NCI-H69 (cell line): ENCODE data around the gene WDR55.
"Not testable (repeated sequence)": the region's sequence is repeated elsewhere in the genome, so short reads cannot be mapped to it uniquely, and the experiment has no call there.

Source experiments
- DNase-seq: peaks from one replicate; lab custom pipeline; 2025; lab: John Stamatoyannopoulos, UW

WDR55 gene, protein sequence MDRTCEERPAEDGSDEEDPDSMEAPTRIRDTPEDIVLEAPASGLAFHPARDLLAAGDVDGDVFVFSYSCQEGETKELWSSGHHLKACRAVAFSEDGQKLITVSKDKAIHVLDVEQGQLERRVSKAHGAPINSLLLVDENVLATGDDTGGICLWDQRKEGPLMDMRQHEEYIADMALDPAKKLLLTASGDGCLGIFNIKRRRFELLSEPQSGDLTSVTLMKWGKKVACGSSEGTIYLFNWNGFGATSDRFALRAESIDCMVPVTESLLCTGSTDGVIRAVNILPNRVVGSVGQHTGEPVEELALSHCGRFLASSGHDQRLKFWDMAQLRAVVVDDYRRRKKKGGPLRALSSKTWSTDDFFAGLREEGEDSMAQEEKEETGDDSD

DNA sequence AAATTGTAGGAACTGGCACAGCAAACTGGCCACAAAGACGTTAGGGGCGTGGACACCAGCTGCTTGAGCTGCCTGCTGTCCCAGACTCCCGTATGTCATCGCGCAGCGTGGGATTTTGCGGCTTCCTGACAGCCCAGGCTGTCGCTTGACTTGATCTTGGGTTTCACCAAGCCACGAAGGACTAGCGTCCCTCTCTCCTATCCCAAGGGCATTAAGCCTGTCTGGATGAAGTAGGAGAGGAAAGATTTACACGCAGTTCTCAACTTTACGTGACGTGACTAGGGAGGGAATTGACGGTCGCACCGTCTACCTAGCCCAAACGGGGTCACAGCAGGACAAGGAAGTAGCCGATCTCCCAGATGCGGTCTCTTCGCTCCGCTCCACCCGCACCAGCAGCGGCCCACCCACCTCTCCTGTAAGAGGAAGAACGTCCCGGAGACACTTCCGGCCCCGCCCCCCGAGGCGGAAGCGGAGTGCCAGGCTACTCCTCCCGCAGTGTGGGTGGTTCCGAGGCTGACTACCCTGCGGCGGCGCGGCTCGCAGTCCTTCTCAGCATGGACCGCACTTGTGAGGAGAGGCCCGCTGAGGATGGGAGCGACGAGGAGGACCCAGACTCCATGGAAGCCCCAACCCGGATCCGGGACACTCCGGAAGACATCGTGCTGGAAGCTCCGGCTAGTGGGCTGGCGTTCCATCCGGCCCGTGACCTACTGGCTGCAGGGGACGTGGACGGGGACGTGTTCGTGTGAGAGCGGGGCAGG is at the start of gene WDR55:
TSS of gene WDR55 (plus strand) at position 546 of the 761 bp plus-strand sequence. CDS start at position 555, 9 bp downstream.
- peak; percentile 98 for DNase-seq

DNA sequence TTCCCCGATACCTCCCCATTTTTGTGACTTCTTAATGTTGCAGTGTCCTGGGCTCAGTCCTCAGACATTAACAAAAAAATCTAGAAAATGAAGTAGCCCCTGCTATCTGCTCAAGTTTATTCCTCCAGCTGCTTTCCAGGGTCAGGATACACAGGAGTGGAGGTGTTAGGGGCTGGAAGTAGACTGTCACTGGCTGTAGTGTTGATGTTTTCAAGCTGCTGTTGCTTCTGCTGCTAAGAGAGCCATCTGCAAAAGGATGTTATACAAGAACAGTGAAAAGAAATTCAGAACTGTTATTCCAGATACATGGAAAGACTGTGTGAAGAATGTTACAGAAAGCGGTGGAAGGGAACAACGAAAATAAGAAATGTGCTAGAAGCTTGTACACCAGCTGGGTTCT is 42.4 kb upstream of the WDR55 start:
- no peak for DNase-seq

DNA sequence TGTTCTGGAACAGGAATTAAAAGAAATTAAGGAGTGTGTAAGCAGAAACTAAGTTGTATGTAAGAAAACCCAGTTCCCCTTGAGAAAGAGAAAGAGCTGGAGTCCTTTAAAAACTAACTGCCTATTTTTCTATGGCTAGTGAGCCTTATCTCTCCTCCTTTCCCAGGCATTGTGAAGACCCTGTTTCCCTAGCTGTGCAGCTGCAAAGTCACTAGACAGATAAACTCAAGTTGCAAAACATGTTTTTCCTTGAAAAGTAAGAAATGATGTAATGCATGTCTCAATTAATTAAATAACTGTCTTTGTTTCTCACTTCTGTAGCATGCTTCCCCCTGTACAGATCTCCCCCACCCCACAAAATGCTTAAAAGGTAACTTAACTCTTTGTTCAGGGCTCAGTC is 41.6 kb upstream of the WDR55 start:
- not testable (repeated sequence) for DNase-seq

DNA sequence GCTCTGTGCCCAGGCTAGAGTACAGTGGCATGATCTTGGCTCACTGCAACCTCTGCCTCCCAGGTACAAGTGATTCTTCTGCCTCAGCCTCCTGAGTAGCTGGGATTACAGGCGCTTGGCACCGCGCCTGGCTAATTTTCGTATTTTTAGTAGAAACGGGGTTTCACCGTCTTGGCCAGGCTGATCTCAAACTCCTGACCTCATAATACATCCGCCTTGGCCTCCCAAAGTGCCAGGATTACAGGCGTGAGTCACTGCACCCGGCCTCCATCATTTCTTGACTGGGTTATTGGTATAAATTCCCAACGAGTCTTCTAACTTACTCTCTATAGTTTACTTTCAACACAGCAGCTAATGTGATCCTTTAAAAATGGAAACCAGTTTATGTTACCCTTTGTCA is 39.8 kb upstream of the WDR55 start:
- DNase-seq: not testable (repeated sequence)

DNA sequence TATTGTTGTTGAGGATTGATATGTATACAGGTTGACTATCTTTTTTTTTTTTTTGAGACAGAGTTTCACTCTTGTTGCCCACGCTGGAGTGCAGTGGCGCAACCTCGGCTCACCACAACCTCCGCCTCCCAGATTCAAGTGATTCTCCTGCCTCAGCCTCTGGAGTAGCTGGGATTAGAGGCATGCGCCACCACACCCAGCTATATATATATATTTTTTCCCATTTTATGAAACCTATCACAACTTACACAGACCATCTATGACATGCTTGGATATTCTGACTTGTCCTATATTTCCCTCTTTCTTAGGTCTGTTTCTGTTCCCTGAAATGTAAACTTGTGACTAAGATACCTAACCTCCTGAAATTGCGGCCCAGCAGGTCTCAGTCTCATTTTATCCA is 36.7 kb upstream of the WDR55 start:
- DNase-seq: no peak

DNA sequence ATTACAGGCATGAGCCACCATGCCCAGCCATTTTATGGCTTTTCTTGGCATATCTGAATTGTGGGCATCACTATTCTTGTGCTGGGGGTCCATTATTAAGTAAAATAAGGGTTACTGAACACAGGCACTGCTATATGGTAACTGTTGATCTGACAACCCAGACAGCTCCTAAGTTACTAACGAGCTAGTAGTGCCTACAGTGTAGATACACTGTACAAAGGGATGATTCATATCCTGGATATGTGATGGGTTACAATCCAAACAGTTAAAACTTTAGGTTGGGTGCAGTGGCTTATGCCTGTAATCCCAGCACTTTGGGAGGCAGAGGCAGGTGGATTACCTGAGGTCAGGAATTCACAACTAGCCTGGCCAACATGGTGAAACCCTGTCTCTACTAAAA is 36.0 kb upstream of the WDR55 start:
- DNase-seq: no peak

DNA sequence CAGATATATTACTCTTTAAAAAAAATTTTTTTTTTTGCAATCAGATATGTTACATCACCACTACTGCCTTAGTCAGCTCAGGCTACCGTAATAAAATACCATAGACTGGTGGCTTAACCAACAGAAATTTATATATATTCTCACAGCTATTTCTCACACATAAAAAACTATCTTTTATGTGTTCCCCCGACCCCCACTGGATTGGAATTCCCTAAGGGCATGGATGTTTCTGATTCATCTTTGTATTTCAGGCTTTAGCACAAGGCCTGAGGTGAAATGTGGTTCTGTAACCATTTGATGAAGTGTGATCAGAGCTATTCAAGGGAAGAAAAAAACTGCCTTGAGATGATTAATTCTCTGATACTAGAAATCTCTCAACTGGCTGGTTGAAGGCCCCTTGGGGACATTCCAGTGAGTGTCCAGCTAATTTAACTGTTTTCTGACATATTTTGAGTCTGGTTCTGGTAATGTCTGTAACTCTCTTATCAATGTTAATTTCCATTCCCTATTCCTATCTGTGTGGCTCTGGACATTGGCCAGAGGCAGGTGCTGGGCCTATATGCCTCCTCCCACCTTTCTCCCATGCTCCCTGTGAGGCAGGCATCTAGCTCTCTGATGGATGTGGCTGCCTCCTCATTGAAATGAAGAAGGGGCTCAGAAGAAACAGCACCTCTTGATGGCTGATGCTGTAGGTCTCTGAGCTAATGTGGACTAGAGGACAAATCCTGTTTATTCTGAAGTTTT is 34.2 kb upstream of the WDR55 start:
- no peak for DNase-seq

DNA sequence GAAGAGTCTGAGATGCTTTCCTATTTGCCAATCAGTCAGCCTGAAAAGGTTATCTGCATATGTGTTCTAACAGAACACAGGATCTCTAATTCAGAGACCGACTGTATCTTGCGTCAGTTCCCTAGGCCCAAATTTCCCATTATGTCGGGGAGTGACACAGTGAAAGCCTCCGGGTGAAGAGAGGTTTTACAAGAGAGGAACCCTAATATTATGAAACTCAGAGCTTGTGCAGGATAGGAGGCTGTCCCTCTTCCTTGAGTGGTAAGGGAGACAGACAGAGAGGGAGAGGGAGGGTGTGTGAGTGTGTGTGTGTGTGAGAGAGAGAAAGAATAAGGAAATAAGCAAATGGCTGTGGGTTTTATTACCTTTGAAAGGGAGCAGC is 33.7 kb upstream of the WDR55 start:
- no peak for DNase-seq

DNA sequence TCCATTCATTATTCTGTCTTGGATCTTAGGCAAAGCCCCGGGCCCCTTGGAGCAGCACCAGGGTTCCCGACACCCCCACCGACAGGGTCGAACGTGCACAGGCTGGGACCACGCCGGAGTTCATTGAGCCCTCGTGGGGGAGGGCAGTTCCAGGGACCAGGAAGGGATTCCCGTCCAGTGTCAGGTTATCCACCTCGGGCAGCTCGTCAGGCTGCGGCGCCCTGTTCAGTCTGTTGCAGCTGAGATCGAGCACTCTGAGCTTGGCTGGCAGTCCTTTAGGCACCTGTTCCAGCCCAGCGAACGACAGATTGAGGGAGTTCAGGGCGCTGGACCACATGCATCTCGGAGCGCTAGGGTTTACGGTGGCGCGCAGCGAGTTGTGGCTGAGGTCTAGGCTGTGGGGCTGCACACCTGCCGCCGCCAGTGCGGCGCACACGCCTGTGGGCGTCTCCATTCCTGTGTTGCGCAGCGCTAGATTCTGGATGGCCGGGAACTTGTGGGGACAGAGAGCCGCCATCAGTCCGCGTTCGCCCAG is 32.8 kb upstream of the WDR55 start:
- DNase-seq: peak; percentile 84

DNA sequence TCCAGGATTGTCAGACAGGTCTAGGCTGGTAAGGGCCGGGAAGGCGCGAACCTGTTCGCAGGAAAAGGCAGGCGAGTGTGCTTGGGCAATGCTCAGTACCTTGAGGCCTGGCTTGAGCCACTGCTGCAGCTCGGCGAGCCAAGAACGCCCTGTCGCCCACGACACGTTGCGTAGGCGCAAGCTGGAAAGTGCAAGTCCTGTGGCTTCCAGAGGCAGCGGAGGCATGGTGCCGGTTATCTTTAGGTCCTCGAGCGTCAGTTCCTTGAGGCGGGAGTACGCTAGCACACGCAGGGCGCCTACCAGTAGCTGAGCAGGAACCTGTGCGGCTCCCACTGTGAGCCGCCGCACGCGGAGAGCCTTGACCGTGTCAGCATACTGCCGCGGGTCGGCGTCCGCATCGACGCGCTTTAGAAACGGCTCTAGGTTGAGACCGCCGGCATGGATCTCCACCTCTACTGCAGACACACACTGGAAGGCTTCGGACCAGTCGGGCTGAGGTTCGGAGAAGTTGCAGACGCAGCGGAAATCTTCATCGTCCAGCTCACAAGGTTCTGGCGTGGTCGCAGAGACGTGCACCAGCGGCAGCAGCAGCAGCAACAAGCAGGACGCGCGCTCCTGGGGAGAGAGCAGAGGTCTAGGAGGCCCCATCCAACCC is 32.2 kb upstream of the WDR55 start:
- peak; percentile 84 for DNase-seq

DNA sequence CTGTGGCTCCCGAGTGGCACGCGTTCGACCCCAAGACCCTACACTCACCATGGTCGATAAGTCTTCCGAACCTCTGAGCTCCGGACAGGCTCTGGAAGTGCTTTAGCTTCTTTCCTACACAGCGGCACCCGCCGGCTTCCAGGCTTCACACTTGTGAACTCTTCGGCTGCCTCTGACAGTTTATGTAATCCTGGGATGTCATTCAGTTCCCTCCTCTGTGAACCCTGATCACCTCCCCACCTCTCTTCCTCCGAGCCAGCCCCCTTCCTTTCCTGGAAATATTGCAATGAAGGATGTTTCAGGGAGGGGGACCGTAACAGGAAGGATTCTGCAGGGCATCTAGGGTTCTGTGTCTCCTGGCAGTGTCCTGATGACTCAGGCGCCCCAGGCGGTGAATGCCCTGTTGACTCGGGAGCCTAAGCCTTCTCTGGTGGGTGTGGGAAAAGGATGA is 31.7 kb upstream of the WDR55 start, which contains the start of gene CD14:
TSS of gene CD14 (minus strand) at position 155 of the 451 bp plus-strand sequence. CDS start at position 51, 104 bp downstream.
- DNase-seq: peak; percentile 80

DNA sequence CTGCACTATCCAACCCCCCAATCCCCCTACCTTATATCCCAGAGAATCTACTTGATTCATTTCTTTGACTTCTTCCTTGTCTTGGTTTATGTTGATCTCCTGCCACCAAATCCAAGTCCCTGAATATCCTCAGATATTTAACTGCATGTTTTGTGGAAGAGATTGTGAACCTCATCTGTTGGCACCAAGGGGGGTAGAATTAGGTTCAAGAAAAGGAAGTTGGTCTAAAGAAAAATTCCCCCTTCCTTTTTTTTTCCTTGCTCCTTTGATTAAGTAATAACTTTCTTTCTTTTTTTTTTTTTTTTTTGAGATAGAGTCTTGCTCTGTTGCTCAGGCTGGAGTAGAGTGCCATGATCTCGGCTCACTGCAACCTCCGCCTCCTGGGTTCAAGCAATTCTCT is 31.2 kb upstream of the WDR55 start:
- no peak for DNase-seq

DNA sequence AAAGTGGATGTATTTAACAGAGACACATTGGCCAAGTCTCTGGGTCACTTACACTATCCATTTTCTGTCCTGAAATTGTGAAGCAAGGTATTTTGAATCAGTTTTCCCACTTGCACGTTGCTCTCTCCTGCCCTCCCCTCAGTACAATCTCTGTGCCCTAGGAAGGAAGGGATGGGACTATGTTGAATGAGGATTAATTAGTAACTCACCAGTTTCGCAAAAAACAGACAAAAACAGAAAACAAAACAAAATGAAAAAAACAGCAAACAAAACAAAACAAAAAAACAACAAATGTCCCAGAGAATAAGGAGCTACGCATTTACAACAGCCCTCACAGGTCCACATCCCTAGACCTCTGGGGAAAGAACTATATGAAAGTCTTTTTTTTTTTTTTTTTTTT is 30.6 kb upstream of the WDR55 start:
- DNase-seq: no peak

DNA sequence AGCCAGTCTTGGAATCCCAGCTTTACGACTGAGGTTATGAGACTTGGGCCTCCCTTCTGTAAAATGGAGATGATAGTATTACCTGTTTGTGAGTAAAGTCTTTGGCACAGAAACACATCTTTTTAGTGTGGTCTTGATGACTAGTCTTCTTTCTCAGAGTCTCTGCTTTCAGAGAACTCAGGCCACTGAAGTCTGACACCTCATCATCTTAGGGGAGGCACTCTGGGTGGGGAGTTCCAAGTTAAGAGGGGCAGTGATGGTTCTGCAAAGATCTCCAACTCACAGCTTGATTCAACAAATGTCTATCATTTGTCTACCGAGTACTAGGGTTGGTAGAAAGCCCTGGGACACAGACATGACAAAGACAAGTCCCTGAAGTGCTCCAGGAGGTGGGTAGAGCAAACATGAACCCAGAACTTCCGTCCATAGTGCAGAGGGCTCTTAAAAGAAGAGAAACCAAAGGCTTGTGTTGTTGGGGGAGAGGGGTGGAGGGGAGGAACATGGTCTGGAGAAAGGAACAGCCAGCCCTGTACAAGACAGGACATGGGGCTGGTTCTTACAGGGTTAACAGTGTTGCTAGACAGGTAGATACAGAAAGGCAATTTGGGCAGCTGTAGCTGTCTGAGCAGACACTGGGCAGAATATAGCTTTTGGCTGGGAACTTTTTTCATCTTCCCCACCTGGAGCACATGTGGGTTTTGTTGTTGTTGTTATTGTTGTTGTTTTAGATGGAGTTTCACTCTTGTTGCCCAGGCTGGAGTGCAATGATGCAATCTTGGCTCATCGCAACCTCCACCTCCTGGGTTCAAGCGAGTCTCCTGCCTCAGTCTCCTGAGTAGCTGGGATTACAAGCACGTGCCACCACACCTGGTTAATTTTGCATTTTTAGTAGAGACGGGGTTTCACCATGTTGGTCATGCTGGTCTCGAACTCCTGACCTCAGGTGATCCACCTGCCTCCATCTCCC is 29.1 kb upstream of the WDR55 start:
- no peak for DNase-seq

DNA sequence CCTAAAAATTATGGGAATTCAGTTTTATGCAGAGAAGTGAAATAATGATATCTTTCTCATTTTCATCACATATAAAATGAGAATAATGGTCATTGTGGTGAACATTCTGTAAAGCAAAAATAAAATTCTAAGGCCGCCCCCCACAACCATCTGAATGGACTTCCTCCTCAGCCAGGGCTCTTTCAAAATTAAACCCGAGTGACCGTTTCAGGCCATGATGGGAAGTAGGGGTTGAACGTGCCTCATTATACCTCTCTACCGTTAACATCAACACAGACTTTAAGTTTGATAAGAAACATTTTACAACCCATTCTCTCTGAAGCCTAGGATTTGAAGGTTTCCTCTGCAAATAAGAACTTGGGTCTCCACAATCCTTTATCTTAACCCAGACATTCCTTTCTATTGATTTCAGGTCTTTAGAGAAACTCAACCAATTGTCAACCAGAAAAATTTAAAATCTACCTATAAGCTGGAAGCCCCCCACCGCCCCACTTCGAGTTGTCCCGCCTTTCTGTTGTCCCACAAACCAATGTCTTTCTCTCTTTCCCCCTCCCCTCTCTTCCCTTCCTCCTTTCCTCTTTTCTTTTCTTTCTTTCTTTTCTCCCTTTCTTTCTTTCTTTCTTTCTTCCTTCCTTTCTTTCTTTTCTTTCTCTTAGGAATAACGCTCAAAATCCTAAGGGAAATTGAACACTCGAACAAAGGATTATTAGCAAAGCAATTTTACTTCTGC is 27.2 kb upstream of the WDR55 start:
- DNase-seq: no peak

DNA sequence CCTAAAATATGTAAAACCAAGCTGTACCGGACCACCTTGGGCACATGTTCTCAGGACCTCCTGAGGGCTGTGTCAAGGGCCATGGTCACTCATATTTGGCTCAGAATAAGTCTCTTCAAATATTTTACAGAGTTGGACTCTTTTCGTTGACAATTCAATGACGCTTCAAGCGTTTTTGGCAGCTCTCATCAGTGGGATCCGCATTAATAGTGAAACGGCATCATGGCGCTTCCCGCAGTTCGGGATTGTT is 25.9 kb upstream of the WDR55 start:
- DNase-seq: not testable (repeated sequence)

DNA sequence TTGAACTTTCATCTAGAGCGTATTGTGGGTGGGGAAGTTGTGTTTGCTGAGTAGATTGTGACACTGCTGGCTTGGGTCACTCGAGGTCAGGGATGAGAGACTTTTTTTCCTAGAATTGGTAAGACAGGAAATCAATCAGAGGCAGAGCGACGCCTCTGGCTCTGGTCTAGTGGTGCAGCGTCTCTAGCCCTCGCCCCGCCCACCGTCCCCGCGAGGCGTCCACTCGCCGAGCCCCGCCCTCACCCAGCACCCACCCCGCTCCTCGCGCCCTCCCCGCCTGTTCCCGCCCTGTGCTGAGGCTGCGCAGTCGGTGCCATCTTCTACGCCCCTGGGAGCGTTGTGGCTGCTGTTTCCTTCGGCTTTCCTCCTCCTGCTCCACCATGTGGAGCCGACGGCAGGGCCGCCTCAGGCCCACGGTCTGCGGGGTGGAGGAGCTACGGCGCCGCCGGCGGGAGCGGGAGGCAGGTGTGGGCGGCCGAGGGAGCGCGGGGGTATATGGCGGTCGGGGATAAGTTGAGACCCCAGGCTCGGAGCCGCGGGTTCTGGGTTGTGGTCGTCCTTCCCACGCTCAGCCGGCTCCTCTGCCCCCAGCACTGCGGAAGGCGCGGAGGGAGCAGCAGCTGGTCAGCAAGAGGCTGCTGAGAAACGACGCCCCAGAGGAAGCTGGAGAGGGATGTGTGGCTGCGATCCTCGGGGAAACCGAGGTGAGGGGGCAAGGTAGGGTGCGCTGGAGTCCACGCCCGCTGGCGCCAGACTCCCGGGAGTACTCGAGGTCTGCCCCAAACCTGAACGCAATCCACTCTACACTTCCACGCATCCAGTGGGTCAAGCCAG is 25.3 kb upstream of the WDR55 start, which contains the start of gene TMCO6:
TSS of gene TMCO6 (plus strand) at position 304 of the 834 bp plus-strand sequence. CDS start at position 381, 77 bp downstream.
- DNase-seq: peak; percentile 98

DNA sequence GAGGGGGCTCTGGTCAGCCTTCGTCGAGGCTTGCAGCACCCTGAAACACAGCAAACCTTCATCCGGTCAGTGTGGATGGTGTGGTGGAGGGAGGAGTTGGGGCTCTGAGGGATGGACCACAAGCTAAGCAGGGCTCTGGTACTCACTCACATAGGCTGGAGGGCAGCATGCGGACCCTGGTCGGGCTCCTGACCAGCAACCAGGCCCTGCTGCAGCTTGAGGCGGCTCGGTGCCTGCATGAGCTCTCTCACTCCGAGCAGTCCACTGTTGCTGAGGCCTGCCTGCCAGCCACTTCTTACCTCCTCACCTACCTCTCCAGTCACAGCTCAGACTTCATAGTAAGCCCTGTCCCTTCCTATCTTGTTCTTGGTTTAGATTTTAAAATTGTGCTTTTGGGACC is 23.0 kb upstream of the WDR55 start:
- no peak for DNase-seq

DNA sequence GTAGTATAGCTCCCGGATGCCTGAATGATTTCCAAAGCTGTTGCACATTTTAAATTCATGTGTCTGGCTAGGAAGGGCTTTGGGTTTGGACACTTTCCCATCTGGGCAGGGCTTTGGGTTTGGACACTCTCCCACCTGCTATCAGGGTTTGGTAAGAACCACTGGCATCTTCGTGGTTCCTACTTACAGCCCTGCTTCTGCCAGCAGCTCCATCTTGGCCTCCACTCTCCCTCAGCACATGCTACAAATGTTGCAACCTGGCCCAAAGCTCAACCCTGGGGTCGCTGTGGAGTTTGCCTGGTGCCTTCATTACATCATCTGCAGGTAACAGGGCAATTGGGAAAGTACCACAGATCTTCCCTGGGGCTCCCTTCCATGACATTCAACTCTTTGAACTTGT is 22.0 kb upstream of the WDR55 start:
- no peak for DNase-seq
